CD4-positive, alpha-beta T cell treated with Interferon alpha-2 for 1 hour (primary cell): ENCODE measurements around the gene DNM1.

Source experiments
- DNase-seq, 2 donors: peaks; one replicate each; pipeline ENCODE4 v3.0.0-alpha.2; 2020 to 2022

The DNM1 gene

DNA sequence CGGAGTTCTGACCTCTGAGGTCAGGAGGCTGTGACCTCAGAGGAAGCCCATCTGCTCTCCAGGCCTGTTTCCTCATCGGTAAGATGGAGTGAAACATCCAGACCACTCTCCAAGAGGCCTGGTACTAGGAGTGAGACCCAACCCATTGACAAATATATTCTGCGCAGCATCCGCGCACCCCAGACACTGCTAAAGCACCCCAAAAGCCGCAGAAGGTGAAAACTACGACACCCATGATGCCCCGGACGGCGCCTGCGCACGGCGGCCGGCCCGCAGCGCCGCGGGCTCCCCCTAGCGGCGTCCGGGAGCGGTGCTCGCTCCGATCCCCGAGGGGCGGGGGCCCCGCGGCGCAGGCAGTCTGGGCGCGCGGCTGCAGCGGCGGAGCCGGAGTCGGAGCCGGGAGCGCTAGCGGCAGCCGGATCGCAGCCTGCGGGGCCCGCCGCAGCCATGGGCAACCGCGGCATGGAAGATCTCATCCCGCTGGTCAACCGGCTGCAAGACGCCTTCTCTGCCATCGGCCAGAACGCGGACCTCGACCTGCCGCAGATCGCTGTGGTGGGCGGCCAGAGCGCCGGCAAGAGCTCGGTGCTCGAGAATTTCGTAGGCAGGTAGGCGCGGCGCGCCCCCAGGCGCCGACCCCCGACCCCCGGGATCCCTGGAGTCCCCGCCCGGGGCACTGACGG is at the start of gene DNM1:
Gene DNM1, plus strand, starts transcription at position 356 of the 683 bp plus-strand sequence. Its CDS starts 92 bp downstream, at position 448.
- DNase-seq = peak; percentile 72 to 84

DNA sequence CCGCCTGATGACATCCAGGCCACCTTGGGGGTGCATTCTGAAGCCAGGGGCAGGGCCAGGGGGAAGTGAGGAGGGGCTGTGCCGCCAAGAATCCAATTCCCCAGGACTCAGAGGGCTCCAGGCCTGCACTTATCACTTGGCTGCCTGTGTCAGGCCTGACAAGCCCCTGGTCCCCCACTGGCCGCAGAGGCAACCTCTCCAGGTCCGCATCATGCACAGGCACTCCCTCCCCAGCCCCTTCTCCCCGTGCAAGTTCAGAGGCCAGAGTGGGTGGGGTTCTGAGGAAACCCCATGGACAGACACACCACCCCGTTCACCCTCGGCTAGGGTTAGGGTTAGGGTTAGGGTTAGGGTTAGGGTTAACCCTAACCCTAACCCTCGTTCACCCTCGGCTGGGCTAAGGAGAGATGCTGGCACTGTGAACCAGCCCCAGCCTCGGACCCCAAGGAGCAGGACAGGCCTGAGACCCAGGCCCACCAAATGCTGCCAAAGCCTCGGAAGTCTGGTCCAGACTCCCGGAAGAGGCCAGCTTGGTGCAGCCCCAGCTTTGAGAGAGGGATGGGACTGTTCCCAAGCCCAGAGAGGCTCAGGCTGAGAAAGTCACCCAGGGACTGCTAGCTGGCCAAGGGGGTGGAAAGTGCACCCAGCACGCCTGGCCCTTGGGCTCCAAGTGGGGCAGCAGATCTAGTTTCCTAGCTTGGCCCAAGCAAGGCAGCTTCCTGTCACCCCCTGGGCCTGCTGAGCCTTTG is 49.1 kb upstream of the DNM1 start:
- DNase-seq = no peak

DNA sequence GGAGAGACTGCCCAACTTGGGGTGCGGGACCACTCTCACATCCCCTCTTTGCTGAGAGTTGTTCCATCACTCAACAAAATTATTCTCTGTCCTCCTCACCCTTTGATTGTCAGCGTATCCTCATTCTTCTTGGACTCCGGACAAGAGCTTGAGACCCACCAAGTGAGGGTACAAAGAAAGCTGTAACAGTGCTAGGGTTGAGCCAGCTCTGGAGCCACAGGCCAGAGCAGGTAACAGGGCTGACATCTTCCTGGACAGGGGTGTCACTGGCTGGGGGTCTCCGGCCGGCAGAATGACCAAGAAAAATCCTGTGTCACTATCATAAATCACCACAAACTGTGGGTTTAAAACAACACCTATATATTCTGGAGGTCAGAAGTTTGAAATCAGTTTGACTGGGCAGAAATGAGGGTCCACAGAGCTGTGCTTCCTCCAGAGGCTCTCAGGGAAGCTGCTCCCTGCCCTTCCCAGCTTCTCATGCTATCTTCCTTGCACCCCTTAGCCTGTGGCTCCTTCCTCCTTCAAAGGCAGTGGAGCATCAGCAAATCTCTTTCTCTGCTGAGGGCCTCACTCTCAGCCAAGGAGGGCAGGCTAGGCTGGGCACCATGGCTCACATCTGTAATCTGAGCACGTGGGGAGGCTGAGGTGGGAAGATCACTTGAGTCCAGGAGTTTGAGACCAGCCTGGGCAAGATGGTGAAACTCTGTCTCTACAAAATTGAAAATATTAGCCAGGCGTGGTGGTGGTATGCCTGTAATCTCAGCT is 47.3 kb upstream of the DNM1 start:
- DNase-seq = no peak

DNA sequence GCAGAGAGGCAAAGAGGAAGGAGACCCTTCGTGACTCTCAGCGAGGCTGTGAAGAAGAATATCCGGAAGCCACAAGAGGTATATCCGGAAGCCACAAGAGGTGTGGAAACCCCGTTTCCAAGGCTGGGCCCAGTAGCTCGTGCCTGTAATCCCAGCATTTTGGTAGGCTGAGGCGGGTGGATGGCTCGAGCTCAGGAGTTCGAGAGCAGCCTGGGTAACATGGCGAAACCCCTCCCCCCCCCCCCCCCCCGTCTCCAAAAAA is 43.7 kb upstream of the DNM1 start:
- peak; percentile 44 to 73 for DNase-seq

DNA sequence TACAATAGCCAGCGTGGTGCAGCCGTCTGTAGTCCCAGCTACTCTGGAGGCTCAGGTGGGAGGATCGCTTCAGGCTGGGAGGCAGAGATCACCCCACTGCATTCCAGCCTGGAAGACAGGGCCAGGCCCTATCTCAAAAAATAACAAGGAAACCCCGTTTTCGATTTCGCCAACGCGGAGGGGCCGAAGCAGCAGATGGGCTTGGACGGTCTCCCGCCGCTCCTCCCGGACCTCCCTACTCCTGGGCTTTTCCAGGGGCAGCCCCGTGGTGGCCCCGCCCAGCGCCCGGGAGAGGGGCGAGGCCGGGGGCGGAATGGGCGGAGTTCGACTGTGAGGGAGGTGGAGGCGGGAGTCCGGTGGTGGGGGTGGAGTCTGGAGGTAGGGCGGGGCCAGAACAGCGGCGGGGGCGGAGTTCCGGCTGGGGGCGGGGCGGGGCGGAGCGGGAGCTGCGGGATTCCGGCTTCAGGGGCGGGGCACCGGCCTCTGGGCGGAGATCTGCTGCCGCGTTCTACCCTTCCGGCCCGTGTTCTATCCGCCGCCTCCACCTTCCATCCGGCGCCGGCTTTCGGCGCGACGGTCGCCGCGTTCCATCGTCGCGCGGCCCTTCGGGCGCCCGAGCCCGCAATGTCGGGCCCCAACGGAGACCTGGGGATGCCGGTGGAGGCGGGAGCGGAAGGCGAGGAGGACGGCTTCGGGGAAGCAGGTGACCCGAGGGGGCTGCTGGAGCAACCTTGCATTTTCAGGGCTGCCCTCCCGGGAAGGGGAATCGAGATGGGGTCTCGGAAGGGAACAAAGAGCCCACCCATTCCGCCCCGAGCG is 43.2 kb upstream of the DNM1 start, which contains the start of gene BBLN:
Gene BBLN, plus strand, starts transcription at position 482 of the 819 bp plus-strand sequence. Its CDS starts 143 bp downstream, at position 625.
- peak; percentile 93 to 94 for DNase-seq

DNA sequence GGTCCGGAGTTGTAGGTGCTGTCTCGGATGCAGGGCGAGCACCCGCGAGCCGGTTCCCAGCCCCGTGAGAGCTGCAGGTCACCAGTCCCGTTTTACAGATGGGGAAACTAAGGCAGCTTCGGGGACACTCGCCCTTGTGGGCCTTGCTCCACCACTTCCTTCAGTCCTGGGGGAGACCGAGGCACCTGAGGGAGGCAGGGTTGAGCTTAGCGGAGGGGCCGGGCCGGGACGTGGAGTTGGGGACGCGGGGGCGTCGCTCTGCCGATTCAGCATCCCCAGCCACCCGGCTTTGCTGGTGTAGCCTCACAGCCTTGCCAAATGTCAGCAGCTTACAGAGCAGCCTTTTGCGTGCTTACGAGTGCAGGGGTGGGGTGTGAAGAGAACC is 42.6 kb upstream of the DNM1 start:
- peak in 1 of 2 donors; percentile 17 for DNase-seq

DNA sequence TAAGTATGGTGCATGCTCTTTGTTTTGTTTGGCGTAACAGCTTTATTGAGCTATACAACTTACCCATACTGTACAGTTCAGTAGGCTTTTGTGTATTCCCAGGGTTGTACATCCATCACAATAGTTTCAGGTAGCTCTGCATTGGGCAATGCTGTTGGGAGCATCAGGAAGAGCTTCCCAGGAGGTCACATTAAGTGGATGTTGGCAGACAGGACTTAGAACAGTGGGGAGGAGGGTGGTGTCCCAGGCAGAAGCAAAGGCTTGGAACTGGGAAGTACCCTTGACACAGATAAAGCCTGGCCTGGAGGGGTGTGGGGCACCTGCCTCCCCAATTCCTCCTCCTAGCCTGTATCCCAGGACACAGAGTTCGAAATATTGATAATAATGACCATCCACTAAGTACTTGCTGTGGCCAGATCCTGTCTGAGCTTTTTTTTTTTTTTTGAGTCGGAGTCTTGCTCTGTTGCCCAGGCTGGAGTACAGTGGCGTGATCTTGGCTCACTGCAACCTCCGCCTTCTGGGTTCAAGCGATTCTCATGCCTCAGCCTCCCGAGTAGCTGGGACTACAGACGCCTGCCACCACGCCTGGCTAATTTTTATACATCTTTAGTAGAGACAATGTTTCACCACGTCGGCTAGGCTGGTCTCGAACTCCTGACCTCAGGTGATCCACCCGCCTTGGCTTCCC is 41.8 kb upstream of the DNM1 start:
- DNase-seq = no peak

DNA sequence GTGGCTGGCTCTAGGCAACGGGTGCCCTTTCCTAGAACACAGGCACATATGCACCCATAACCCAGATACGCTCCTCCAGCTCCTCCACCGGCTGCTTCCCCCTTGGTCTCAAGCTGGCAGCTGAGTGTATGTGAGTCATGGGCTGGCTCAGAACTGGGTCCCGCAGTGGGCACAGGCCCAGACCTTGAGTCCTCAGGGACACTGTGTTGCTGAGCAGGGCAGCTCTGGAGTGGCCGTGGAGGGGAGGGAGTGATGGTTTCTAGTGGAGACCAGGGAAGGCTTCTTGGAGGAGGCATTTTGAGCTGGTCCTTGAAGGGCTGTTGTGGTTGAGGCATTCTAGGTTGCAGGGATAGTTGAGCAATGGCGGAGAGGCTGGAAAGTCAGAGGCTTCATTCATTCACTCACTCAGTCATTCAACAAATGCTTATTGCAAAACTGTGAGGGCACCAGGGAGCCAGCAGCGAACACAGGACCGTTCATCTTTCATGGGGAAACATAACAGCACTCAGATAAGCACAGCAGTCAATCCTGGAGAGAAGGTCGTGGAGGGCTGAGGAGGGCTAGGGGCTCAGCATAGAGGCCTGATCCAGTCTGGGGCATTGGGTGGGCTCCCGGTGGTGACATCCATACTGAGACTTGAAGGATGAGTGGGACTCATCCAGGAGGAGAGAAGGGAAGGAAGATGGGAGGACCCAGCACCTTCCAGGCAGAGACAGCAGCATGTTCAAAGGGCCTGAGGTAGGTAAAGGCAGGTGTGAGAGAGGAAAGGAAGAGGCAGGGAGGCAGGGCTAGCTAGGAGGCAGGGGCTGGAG is 40.8 kb upstream of the DNM1 start:
- DNase-seq = no peak

DNA sequence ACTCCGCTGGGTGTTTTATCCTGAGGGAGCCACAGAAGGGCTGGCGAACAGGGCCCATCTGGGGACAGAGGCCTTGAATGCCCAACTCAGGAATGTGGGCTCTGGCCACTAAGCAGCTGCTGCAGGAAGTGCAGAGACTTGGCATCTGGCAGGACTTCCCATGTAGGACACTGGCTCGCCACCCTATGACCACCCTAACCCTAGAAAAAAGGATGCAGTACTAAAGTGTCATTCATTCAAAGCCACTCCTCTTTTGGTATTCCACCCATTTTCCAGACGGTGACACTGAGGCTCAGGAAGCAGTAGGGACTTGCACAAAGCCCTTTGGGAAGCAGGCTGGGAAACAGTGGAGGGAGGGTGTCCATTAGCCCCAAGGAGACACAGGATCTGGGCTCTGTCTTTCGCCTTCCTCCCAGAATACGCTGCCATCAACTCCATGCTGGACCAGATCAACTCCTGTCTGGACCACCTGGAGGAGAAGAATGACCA is 40.1 kb upstream of the DNM1 start:
- DNase-seq = no peak

DNA sequence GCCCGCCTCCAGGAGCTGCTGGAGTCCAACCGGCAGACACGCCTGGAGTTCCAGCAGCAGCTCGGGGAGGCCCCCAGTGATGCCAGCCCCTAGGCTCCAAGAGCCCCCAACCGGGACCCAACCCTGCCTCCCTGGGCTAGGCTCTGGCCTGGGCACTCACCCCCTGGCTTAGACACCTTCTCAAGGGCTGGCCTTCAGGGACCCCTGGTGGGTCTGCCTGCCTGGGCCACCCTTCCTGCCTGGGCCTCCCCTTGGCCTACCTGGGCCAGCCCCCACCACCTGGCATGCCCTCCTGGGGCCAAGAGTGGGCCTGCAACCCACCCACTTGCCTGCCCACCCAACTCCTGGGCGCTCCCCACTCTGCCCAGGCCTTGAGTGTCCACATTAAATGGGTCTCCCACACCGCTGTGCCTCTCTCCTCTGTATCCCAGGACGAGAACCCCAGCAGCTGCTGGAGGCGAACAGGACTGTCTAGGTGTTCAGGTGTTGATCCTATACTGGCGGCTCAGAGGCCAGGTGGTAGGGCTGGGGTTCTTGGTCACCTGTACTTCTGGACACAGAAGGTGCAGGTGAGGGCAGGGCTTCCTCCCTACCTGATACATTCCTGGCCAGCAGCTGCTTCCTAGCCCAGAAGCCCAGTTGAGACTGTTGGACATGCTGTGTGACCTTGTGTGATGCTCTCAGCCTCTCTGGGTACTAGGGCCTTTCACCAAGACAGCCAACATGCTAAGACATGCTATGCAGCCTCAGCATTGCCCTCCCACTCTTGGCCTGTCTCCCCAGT is 39.5 kb upstream of the DNM1 start:
- no peak for DNase-seq

DNA sequence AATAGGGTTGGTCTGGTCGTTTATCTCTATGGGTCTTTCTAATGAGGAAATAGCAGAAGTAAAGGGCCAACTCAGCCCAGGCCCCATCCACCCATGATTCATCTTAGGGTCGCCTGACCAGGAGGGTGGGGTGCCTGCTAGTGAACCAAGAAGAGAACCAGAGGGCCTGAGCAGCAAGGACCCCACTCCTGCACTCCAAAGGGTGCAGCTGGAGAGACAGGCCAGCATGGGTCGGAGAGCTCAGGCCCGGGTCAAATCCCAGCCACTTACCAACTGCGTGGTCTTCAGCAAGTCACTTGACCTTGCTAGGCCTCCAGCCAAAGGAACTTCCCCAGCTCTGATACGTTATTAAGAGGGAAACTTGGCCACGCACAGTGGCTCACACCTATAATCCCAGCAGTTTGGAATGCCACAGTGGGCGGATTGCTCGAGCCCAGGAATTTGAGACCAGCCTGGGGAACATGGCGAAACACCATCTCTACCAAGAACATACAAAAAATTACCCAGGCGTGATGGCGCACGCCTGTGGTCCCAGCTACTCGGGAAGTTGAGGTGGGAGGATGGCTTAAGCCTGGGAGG is 38.8 kb upstream of the DNM1 start:
- DNase-seq = no peak

DNA sequence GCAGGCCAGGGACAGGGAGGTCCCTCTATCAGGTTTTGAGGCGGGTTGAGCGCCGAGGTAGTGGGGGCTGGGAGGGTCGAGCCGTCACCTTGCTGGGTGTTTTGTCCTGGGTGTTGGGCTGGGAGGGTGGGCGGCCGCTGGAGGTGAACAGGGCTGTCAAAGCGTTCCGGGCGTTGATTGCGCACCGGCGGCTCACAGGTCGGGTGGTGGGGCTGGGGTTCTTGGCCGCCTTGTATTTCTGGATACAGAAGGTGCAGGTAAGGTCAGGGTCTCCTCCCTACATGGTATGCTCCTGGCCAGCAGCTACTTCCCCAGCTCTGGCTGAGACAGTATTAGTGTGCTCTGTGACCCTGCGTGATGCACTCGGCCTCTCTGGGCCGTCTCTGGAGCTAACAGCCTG is 37.0 kb upstream of the DNM1 start:
- no peak for DNase-seq

DNA sequence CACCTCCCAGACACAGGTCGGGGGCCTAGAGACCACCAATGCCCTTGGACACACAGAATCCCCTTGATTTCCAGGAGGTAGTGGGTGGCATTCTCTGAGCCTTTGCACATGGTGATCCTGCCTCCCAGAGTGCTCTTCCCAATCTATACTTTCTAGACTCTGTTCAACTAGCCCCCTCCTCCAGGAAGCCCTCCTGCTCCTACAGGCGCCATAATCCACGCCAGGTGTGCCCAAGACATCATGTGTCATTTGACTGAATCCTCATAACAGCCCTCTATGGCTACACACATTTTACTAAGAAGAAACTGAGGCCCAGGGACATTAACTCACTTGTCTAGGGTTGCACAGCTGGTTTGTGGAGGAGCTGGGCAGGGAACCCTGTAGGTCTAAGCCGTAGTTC is 36.0 kb upstream of the DNM1 start:
- no peak for DNase-seq

DNA sequence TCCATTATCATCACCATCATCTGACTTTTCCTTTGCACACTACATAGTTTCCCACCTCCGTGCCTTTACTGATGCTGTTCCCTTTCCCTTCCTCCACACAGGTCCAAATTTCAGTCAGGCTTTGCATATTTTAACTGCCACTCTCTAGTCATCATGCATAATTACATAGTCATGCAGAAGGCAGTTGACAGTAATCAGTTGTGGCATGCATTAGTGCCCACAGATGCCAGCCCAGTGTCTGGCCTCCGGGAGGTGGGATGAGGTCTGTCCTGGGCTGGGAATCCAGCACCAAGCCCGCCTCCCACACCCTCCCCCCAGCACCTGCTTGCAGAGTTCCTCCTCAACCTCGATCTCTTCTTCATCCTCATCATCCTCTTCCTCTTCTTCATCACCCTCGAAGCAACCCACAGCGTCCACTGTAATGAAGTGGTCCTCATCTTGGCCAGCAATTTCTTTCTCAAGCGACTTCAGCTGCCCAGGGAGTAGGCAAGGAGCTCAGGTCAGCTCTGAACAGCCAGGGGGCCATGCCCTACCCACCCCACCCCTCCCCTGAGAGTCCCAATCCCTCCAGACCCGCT is 34.4 kb upstream of the DNM1 start:
- DNase-seq = no peak

DNA sequence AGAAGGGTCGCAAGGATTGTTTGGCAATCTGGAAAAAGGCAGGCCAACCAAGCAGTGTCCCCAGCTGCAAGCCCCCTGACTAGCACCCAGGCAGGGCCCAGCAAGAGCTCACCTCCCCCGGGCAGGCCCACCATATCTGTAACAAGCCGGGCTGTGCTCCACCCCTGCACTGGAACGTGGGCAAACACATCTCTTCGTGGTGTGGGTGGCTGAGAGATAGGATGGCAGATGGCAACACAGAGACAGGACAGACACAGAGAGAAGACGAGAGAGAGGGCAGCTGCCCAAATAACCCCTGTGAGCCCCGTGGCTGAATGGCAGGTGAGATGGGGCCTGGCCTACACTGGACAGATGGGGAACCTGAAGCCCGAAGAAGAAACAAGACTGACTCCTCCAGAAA is 33.7 kb upstream of the DNM1 start:
- DNase-seq = no peak

DNA sequence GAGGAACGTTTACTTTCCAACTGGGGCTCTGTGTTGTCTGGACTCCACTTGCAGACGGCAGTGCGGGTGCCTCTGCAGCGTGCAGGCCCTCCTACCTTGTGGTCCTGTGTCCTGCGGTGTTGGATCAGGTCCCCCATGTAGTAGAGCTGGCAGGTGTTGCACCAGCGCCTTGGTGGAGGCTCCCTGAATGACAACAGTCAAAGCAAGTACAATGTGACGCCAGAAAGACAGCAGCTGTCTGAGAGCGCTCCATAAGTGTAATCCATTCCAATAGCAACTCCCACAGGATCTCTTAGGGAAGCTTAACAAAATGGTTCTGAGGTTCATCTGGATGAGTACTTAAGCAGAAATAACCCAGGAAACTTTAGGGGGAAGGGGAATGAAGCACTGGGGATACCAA is 33.3 kb upstream of the DNM1 start:
- DNase-seq = no peak

DNA sequence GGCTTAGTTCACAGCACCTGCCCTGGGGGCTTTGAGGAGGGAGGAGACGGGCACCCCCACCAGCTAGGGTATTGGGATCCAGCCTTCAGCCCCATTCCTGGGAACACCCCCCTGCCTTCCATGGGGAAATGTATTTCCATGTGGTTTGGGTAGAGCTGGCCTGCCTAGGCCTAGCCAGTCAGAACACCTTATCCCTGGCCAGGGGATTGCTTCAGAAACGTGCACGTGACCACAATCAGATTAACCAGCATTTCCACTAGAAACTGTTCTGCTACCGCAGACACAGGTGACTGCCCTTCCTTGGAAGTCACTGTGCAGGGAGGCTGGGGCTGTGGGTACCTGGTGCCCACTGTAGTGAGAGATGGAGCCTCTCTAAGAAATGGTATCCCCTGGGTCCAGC is 29.1 kb upstream of the DNM1 start:
- DNase-seq = no peak

DNA sequence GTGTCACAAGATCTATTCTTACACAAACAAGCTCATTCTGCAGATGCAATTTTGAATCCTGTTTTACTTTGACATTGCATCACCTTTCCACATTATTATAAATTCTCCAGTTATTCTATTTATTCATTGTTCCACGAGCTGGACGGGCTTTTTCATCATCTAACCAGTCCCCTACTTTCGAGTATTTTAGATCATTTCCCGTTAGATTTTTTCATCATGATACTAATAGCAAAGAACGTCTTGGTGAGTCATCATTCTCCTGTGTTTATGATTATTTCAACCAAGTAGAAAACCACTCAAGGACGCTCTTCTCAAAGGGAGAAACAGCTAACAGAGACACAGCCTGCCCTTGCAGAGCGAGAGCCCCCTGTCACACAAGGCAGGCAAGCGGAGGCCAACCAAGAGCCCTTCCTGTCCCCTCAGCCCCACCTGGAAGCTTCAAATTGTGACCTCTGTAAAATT is 28.0 kb upstream of the DNM1 start:
- no peak for DNase-seq

DNA sequence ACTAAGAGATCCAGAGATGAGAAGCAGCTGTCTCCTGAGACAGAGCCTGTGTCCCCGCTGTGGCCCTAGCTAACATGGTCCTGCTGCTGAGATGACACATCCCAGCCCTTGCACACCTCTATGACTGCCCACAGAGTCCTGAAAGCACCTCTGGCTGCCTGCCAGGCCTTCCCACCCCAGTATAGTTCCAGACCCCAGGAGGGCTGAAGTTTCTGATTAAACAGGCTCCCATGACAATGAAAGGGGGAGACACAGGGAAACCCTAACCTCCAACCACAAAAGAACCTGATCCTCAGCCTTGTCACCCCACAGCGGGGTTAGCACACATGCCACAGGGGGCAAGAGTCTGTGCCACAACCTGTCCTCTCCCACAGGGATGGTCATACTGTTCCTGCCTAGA is 27.5 kb upstream of the DNM1 start:
- DNase-seq = no peak
